B cell (primary cell): Measurements from ENCODE around the gene COMMD1.

Source experiments
- EZH2 ChIP-seq: IDR thresholded peaks from 2 replicates; pipeline ENCODE4 v1.6.1; 2012; ENCODE audit warnings: borderline replicate concordance, low read depth, mild to moderate bottlenecking, moderate library complexity, low read length; ENCODE audit not compliant: insufficient read depth, poor library complexity, severe bottlenecking
- TF ChIP-seq, protein P1 (sequence below): fragments of 200-600 bp; IDR thresholded peaks from one replicate; pipeline ENCODE4 v1.8.0; 2022; ENCODE audit warnings: antibody characterized with exemption, mild to moderate bottlenecking

- TF ChIP-seq, protein P1, sequence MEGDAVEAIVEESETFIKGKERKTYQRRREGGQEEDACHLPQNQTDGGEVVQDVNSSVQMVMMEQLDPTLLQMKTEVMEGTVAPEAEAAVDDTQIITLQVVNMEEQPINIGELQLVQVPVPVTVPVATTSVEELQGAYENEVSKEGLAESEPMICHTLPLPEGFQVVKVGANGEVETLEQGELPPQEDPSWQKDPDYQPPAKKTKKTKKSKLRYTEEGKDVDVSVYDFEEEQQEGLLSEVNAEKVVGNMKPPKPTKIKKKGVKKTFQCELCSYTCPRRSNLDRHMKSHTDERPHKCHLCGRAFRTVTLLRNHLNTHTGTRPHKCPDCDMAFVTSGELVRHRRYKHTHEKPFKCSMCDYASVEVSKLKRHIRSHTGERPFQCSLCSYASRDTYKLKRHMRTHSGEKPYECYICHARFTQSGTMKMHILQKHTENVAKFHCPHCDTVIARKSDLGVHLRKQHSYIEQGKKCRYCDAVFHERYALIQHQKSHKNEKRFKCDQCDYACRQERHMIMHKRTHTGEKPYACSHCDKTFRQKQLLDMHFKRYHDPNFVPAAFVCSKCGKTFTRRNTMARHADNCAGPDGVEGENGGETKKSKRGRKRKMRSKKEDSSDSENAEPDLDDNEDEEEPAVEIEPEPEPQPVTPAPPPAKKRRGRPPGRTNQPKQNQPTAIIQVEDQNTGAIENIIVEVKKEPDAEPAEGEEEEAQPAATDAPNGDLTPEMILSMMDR, result no peak
- no peak for TF ChIP-seq EZH2
These were observed 46.8 kb downstream of the COMMD1 start for GRCh38 chr2:61952288-61952687.
